GM21423 (cell line): ENCODE results near the gene MYORG.

ENCODE experiments used
- ATAC-seq: cut with Tn5 transposase; IDR thresholded peaks from one replicate; pipeline ENCODE4 v1.9.1; 2021; ENCODE audit warnings: mild to moderate bottlenecking, moderate library complexity; ENCODE audit not compliant: unreplicated experiment

The MYORG gene

DNA sequence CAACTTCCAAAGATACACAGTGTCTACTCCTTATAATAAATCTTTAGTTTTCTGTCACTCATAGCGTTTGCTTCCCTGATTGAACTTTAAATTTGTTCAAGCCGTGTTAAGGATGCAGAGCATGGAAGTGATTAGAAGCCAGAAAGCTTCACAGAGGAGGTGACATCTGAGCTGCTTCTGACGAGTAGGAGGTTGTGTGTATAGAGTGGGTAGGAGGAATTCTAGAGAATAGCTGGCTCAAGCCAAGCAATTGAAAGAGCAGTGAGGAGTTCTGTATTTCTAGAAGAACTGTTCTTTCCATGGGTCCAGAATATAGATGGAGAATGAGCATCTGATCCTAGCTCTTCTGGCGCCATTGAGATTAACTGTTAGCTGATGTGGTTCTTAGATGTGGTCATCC is 41.3 kb downstream of the MYORG start:
- no peak for ATAC-seq

DNA sequence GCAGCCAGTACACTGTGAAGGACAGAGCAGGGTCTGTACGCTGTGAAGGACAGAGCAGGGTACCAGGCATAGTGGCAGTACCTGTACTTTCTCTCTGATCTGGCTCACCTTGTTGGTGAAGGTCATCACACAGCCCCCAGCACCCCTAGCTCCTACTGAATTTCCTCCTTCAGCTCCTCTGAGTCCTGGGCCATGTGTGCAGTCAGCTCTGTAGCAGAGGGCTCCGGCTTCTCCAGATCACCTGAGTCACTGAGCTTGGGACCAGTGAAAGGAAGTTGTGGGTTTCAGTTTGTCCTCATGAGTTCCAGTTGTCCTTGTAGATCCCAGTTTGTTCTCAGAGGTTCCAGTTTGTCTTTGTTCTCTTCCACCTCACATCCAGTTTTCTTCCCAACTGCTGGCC is 41.8 kb downstream of the MYORG start:
- ATAC-seq, result no peak

DNA sequence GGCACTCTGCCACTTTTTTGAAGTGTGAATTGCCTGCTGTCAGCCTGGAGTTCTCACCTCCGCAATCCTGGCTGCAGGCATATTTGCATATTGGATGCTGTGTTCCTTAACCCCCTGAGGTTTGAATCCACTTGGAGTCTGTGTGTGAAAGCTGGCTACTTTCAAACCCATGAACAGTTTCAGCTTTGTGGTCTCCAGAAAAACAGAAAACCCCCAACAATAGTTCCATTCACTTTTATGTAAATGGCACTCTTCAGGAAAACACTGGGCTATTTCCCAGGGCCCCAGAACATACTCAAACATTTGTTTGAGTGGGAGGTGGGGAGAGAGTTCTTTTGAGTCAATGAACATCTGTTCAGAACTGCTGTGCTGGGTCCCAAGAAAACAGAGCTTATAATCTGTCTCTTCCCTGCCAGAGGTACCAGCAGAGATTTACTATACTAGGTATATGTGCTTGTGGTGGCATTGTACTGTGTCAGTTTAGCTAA is 42.3 kb downstream of the MYORG start:
- no peak for ATAC-seq

DNA sequence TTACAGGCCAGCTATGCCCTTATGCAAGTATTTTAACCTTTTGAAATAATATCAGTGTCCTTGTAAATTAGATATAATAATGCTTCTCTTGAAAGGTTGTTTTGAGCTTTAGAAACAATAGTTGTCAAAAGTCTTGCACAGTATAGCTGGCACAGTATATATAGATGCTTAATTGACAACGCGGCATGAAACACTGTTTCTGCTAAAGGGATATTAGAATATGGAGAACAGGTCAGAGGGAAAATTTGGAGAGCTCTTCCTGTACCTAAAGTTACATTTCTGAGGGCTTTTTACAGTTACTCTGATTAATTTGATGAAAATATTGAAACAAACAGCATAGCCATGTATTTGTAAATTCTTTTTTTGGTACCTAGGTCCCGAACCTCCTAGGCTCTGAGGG is 42.9 kb downstream of the MYORG start:
- ATAC-seq, result no peak

DNA sequence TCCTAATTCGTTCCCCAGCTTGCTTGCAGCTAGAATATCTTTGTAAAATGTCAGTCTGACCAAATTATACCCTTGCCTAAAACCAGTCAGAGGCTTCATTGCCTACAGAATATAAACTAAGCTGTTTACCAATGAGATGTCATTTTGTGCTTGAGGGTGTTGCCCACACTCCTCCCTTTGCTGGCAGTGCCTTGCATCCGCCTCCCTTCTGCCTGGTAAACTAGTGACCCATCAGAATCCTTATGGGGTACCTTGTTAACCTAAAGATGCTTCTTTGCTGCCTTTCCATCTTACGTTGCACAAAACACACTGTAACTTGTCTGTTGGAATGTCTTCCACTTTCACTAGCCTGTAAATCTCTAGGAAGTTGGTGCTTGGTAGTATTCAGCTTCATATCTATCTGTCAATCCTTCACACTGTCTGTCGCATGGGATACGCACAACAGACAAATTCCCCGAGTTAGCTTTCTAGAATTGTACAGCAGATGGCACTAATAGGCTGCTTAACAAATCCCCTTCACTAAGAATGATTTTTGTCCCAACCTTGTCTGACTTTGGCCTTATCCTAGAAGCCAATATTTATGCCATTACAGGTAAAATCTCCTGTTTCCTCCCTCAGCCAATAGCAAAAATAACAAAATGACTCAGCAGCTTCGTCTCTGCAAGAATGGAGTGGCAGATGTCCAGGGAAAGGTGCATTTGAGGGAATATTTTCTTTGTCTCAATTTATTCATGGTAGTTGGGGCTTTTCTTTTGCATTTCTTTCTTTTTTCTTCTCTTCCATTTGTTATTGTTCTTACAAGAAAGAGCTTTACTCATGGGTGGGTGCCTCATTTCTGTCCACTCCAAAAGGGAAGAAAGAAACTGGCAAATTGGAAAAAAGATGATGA is 44.4 kb downstream of the MYORG start:
- ATAC-seq, result no peak

DNA sequence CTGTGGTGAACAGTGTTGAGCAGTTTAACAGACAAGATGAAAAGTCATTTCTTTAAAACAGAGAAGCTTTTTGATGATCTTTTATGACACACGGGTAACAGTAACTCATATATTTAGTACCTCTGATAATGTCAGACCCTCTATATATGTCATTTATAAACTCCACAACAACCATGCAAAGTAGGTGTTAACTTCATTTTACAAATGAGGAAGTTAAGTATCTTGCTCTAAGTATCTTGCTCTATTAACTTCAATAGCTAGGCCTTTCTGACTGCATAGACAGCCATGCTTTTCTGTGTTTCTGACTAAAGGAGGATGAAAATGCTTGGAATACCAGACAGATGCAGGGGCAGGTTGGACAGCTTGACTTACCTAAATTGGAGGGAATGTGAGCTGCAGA is 45.5 kb downstream of the MYORG start:
- ATAC-seq, result no peak

DNA sequence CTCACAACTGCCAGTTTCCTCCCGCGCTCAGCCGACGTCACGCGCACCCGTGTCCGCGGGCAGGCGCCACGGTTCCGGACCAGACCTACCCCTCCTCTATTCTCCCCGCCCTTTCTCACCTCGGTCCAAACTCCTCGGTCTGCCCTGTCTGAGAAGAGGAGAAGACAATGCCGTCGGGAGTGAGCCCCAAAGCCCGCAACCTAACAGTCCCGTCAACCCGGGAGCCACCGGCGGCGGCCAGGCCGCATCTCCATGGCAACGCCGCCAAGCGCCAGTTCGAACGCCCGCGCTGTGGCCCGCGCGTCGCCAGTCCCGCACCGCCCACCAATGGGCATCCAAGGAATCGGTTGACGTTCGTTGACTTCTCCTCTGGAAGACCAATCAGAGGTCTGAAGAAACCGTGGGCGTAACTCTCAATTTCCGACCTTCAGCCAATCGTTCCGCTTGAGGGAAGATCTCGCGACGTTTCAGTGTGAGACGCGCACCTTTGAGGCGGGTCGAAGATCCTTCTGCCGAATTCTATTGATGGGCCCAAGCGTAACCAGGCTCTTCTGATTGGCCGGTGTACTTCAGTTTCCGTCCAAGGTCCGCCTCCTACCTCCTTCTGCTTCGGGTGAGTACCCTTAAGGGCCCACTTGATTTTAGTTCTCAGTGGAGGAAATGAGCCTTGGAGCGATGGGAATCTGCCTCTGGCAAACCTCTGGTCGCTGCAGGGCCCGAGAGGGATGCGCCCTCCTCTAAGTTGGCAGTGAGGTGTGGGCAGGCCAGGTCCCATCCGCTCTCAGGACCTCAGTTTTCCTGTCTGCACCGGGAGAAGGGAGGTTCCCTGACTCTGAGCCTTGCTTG is 47.5 kb downstream of the MYORG start, which contains the start of the genes KIF24 and NUDT2:
Gene KIF24, minus strand, starts transcription at position 282 of the 846 bp plus-strand sequence. CDS start 17,922 bp downstream, outside the sequence.
Gene NUDT2, plus strand, starts transcription at position 583 of the 846 bp plus-strand sequence. CDS start 9,471 bp downstream, outside the sequence.
- peak; percentile 91 for ATAC-seq

DNA sequence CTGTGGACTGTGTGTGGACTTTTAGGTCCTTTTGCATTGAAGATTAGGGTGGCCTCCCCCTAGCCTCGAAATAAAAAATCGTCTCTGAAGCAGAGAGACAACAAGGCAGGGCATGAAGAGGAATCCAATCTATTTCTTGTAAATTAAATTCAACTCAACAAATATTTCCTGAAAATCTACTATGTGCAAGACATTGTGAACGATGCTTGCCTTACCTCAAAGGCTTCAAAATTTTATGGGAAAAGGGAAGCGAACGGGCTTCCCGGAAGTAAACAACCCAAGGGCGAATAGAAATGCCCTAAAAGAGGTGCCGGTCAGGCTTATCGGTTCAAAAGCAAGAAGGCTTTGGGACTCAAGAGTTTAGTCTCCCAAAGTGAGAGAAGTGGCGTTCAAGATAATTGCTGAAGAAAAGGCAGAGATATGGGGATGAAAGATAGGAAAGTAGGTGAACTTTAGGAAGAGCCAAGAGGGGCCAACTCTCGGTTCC is 48.2 kb downstream of the MYORG start:
- ATAC-seq, result no peak

DNA sequence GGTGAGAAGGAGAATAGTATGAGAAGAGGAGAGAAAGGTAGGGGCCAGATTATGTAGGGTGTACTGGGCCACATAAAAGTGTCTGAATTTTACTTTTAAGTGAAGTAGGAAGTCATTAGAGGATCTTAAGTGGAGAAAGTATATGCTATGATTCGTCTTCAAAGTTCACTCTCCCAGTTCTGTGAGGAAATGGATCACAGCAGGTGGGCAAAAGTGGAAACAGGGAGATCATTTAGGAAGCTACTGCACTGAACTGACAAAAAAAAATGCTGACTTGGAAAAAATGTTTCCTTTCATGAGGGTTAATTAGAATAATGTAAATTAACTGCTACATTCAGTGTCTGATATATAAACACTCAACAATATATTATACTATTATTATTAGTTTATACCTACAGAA is 50.0 kb downstream of the MYORG start:
- ATAC-seq, result no peak

DNA sequence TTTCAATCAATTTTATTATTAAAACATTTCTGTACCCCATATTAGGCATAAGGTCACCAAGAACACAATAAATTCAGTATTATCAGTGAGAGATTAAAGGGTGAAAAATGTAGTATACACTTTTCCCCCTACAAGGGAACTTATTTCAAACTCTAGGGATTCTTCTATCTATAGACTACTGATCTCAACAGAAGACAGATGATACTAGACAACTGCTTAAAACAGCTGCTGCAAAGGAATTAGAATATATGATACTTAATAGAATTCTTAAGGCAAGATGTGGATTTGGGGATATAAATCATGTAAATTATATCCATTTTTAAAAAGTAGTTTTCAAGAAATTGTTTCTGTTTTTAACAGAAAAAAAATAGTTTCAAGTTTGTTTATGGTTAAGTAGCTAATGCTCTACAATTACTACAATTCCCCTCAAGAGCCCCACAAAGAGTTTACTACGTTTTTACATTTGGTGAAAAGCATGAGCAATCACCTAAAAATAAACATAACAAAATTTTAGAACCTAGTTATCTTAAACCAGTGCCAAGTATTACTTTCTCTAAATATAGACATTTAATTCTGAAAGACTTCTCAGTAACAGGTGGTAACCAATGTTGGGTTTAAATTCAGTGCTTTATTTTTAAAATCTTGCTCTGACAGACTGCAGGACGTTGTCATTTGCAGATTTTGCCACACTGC is 53.7 kb downstream of the MYORG start:
- ATAC-seq, result no peak

DNA sequence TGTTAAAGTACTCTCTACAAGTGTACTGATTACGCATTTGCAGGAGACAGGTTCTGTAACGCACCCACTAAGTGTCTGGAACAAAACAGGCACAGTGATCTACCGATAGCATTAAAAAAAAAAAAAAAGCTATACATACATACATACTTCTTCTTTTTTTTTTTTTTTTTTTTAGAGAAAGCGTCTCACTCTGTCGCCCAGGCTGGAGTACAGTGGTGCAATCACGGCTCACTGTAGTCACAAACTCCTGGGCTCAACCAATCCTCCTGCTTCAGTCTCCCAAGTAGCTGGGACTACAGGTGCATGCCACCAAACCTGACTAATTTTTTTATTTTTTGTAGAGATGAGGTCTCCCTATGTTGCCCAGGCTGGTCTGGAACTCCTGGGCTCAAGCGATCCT is 55.2 kb downstream of the MYORG start:
- ATAC-seq, result no peak

DNA sequence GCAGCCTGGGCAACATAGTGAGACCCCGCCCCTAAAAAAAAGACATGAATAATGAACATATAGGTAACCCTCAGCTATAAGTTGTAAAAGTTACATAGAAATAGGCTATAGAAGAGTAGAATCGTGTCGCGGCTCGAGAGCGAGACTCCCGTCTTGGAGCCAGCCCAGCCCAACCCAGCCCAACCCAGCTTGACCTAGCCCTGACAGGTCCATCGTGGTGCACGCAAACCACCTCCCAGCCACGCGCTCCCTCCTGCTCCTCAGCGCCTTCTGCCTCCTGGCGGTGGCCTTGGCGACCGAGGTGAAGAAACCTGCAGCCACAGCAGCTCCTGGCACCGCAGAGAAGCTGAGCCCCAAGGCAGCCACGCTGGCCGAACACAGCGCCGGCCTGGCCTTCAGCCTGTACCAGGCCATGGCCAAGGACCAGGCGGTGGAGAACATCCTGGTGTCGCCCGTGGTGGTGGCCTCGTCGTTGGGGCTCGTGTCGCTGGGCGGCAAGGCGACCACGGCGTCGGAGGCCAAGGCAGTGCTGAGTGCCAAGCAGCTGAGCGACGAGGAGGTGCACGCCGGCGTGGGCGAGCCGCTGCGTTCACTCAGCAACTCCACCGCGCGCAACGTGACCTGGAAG is 58.4 kb downstream of the MYORG start:
- no peak for ATAC-seq

DNA sequence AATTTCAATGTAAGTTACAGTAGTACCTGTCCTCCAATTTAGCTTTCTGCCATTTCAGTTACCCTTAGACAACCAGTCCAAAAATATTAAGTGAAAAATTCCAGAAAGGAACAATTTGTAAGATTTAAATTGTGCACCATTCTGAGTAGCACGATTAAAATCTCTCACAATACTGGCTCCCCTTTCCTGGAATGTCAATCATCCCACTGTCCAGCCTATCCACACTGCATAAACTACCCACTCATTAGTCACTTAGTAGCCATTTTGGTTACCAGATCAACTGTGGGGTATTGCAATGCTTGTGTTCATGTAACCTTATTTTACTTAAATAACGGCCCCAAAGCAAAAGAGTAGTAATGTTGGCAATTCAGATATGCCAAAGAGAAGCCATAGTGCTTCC is 59.3 kb downstream of the MYORG start:
- no peak for ATAC-seq
